GM19452 (cell line): ENCODE results near the gene CLCN7.
"Not testable (repeated sequence)": the region's sequence is repeated elsewhere in the genome, so short reads cannot be mapped to it uniquely, and the experiment has no call there.

Experiments used
- ATAC-seq: cut with Tn5 transposase; IDR thresholded peaks from one replicate; pipeline ENCODE4 v1.9.1; 2021; ENCODE audit not compliant: unreplicated experiment

Gene CLCN7

GRCh38 chr16:1487395-1488053 lies 12.7 kb upstream of the CLCN7 start:
- ATAC-seq = no peak

- no peak for ATAC-seq
Observed at GRCh38 chr16:1486551-1487390, 11.9 kb upstream of the CLCN7 start.

GRCh38 chr16:1485847-1486496 lies 11.1 kb upstream of the CLCN7 start:
- no peak for ATAC-seq

DNA sequence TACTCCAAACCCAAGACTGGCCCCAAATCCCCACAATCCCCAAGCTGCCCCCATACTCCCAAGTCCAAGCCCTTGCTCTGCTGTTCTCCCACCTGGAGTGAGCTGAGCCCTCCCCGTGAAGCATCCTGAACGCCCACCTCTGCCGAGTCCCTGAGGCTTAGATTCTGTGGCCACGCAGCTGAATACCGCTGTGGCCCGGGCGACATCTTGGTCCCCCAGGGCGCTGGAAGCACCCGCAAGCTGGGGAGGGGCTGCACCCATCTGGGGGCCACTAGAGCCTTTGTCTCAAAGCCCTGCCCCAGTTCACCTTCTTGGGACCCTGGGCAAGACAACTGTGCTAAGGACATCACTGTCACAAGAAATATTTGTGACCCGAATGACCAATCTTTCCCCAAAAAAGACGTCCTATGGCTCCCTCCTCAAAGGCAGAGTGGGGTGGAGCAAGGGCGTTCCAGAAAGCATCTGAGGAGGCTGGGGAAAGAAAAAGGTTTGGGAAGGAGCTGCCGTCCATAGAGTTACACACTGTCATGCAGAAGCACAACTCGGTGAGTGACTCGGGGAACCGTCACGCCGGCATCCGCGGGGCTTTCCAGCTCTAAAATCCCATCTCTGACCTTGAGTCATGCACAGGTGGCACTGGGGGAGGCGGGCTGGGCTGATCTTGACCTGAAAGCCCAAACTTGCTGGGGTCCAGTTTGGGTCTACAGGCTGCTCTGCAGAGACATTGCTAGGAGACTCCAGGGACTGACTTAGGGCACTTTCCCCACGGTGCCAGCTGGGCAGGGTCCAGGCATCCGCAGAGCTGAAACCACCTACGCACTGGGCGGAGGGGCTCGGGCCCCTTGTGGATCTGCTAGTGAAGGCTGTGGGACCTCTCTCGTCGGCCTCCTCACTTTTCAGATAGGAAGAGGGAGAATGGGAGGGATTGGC lies 7.3 kb upstream of the CLCN7 start:
- ATAC-seq = no peak

DNA sequence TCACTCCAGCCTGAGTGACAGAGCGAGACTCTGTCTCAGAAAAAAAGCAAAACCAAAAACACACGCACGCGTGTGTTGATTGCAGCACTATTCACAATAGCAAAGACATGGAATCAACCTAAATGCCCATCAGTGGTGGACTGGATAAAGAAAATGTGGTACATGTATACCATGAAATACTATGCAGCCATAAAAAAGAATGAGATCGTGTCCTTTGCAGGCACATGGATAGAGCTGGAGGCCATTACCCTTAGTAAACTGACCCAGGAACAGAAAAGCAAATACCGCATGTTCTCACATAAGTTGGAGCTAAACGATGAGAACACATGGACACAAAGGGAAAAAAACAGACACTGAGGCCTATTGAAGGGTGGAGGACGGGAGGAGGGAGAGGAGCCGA lies 4.1 kb upstream of the CLCN7 start:
- not testable (repeated sequence) for ATAC-seq

DNA sequence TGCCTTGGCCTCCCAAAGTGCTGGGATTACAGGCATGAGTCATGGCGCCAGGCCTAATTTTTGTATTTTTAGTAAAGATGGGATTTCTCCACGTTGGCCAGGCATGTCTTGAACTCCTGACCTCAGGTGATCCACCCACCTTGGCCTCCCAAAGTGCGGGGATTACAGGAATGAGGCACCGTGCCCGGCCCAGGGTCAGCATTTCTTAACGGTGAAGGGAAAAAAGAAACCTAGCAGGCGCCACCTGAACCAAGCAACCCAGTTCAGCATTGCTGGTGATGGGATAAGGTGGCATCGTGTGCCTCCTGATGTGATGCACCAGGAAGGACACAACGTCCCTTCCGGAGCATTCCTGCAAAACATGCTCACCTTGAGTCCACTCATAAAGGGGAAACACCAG lies 2.2 kb upstream of the CLCN7 start:
- ATAC-seq = no peak

DNA sequence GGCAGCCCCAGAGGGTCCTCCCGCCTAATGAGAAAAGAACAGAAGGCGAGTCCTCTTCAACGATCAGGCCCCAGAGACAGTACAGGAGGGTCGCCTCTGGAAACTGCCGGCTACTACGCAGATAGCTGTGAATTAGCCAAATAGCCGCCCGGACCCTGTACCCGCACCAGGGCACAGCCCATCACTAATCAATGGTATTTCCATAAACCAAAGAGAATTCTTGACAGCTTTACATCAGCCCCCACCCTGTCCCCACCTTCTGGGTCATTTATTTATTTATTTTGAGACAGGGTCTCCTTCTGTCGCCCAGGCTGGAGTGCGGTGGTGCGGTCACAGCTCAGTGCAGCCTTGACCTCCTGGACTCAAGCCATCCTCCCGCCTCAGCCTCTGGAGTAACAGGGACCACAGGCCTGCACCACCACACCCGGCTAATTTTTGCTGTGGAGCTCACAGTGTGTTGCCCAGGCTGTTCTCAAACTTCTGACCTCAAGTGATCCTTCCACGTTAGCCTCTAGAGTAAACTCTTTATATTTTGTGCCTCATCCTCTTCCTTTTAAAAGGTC lies 805 bp upstream of the CLCN7 start:
- no peak for ATAC-seq

DNA sequence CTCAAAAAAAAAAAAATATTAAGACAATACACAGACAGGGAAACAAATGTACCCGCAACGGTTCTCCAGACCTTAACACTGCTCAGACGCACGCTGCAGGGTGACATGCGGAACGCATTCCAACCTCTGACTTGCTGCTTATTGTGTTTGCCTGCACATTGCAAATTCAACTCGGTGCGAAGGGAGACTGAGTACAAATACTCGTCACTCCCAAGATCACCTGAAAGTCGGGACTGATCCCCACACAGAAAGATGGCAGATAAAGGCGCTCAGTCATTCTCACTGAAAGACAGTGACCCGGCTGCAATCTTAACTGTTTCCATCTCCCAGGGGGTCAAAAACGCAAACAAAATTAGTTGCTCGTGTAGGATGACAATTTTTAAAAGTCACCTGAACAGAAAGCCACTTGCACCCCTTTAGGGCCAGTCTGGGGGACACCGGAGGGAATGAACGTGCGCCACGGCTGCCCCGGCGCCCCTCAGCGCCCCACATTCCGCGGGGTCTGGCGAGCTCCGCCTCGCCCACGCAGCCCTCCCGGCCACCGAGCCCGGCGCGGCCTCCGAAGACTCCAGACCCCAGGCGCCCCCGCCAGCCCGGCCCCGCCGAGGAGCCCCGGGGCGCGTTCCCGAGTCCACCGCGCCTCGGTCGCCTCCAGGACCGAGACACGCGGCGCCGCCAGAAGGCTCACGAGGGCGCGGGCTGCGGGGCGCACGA lies 589 bp downstream of the CLCN7 start:
- ATAC-seq = peak; percentile 30

GRCh38 chr16:1472974-1473373 lies 1.9 kb downstream of the CLCN7 start:
- no peak for ATAC-seq

DNA sequence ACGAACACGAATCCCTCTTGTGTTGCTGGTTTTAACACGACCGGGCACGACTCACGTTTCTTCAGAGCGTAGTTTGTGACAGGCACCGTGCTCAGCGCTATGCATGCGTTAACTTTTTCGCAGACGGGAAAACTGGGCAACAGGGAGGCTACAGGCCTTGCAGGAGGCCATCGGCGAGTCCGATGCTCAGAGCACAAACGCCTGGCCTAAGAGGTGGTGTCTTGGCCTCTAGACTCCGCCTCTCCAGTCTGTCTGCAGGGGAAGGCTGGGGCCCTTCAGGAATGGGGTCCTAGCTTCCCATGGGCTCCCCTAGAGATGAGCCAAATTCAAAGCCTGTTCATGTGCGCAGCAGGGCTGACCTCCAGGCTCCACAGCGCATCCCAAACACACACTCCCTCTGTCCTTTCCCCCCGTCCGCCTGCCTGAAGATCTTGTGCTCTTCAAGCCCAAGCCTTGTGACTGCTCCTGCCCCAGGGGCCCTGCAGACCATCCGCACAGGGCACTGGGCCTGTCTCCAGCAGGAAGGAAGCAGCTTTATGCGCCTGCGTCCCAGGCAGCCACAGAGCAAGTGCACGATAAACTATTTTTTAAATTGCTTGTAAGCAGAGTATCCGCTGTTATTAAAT lies 3.1 kb downstream of the CLCN7 start:
- no peak for ATAC-seq

GRCh38 chr16:1470481-1471251 lies 4.2 kb downstream of the CLCN7 start:
- no peak for ATAC-seq

GRCh38 chr16:1469693-1470201 lies 5.1 kb downstream of the CLCN7 start:
- ATAC-seq = no peak

DNA sequence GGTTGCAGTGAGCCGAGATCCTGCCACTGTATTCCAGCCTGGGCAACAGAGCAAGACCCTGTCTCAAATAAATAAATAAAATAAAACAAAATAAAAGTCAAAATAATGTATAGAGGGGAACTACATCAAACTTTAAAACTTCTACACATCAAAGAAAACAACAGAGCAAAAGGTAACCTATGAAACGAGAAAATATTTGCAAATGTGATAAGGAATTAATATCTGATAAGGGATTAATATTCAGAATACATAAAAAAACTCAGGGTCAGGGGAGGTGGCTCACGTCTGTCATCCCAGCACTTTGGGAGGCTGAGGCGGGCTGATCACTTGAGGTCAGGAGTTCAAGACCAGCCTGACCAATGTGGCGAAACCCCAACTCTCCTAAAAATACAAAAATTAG lies 5.7 kb downstream of the CLCN7 start:
- ATAC-seq = not testable (repeated sequence)

- no peak for ATAC-seq
Observed at GRCh38 chr16:1468426-1468810, 6.4 kb downstream of the CLCN7 start.

GRCh38 chr16:1466968-1467521 lies 7.8 kb downstream of the CLCN7 start:
- no peak for ATAC-seq

DNA sequence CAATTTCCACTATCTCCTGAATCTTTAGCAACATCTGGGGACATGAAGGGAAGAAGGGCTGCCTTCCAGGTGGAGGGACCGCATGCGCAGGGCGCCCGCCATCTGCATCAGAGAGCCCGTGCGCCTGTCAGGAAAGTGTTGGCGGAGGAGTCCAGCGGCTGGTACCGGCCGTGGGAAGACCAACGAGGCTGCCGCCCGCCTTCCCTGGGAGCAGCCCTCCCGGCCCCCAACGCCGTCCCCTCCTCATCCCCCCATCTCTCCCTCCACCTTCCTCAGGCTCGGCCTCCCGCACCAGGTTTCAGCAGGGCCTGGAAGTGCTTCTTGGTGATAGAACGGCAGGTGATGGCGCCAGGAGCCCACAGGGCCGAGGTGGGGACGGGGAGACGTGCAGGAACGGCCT lies 8.8 kb downstream of the CLCN7 start:
- ATAC-seq = no peak

GRCh38 chr16:1465567-1465915 lies 9.3 kb downstream of the CLCN7 start:
- ATAC-seq = no peak

DNA sequence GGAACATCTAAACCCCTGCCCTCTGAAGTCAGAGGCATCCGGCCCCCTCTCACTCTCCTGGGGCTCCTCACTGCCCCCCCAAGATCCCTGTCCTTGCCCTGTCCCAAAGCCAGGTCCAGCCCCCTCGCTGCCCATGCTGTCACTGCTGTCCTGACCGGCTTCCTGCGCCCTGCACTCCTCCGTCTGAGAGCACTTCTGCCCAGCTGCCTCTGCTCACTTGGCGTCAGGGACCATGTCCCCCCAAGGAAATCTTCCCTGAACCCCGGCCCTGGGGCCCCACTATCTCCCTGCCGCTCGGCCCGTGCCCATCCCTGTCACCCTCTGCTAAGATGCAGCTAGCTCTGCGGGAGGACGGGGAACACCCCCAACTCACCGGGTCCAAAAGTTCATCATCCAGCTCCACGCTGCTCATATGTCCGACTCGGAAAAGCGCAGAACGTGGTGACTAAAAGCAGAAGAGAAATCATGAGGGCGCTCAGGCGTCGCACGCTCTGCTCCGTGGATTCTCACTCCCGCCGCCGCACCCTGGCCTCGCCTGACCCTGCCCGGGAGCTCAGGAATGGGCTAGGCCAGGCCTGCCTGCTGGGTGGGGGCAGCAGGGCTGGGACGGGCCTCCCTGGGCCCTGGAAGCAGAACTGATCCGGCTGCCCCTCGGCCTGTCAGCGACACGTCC lies 9.8 kb downstream of the CLCN7 start:
- ATAC-seq = no peak
